K562 (cell line): ENCODE data around the gene ASB15. TPM values are rescaled to one million over a fixed set of nuclear protein-coding genes. Genes with fewer than 3 reads are reported as not detected.

Experiments used
- ATAC-seq: fragments of 200-7000 bp; cut with Tn5 transposase; 3 replicates; pipeline ENCODE4 v1.9.1; 2020; ENCODE audit warnings: moderate library complexity
- BruUV-seq: library from RNA; stranded (reverse); fragments of 400-500 nt; replicated peaks from 2 replicates; lab custom pipeline; 2021; lab: Mats Ljungman, UMichigan
- CTCF ChIA-PET: fragments of 300-600 bp; formaldehyde crosslinking; extraction: SDS; loops from one replicate; lab custom pipeline; 2021; ENCODE audit warnings: low intra/inter-chr PET ratio; lab: Yijun Ruan, JAX
- POLR2A ChIA-PET: fragments of 300-600, 350-650 bp; sonication (Branson Sonifier 250); formaldehyde crosslinking; extraction: SDS; loops from one replicate; lab custom pipeline; 2021; ENCODE audit warnings: antibody characterized with exemption, inconsistent platforms; lab: Yijun Ruan, JAX
- DNase-seq, 4 experiments: peaks; one replicate each; pipeline versions ENCODE4 v3.0.0 to v3.0.0-alpha.2; 2011 to 2018; ENCODE audit warnings: low spot score in 3 of 4, mixed read lengths in 3 of 4; ENCODE audit errors: extremely low read depth in 1 of 4
- FAIRE-seq: peaks from 2 replicates; lab custom pipeline; 2011; peaks lifted over from hg19 to GRCh38; lab: Jason Lieb, UNC
- H2AFZ ChIP-seq: 2 replicates; pipeline ENCODE4 v1.6.0; 2011; ENCODE audit warnings: low read depth, low read length, control low read depth, inconsistent platforms
- H3K27ac ChIP-seq: fragments of 200-600 bp; 3 replicates; pipeline ENCODE4 v1.8.0; 2011; ENCODE audit warnings: low read depth, mild to moderate bottlenecking, control low read depth, inconsistent platforms, low read length, moderate library complexity, mixed read lengths; ENCODE audit errors: extremely low read depth
- H3K27me3 ChIP-seq, 2 experiments: fragments of 300-600 bp in 1 of 2; 2 replicates in 1 of 2; 3 replicates in 1 of 2; pipeline versions ENCODE4 v1.6.0 to v1.8.0; 2011; ENCODE audit warnings: inconsistent platforms in 2 of 2, low read length in 2 of 2, mild to moderate bottlenecking in 1 of 2, mixed read lengths in 1 of 2, moderate library complexity in 1 of 2; ENCODE audit not compliant: control insufficient read depth in 2 of 2, insufficient read depth in 2 of 2
- H3K36me3 ChIP-seq: fragments of 300-600 bp; 3 replicates; pipeline ENCODE4 v1.8.0; 2011; ENCODE audit warnings: mild to moderate bottlenecking, low read length, inconsistent platforms; ENCODE audit not compliant: control insufficient read depth, insufficient read depth
- H3K4me1 ChIP-seq, 2 experiments: fragments of 200-600 bp in 1 of 2; replicated peaks in 1 of 2; 2 replicates in 1 of 2; 3 replicates in 1 of 2; pipeline versions ENCODE4 v1.5.1 to v1.8.0; 2011; ENCODE audit warnings: inconsistent platforms in 2 of 2, low read length in 2 of 2, mild to moderate bottlenecking in 1 of 2, mixed read lengths in 1 of 2, moderate library complexity in 1 of 2; ENCODE audit not compliant: control insufficient read depth in 2 of 2, insufficient read depth in 2 of 2
- H3K4me2 ChIP-seq: 2 replicates; pipeline ENCODE4 v1.6.1; 2011; ENCODE audit warnings: low read length, control low read depth, inconsistent platforms, mixed read lengths; ENCODE audit not compliant: insufficient read depth
- H3K4me3 ChIP-seq: fragments of 200-600 bp; sonication (generic), shearing (Covaris generic); 2 replicates; pipeline ENCODE4 v1.5.1; 2016; ENCODE audit warnings: control low read depth, inconsistent platforms
- H3K79me2 ChIP-seq: fragments of 200-600 bp; 3 replicates; pipeline ENCODE4 v1.8.0; 2011; ENCODE audit warnings: low read length, inconsistent platforms; ENCODE audit not compliant: control insufficient read depth, insufficient read depth
- H3K9ac ChIP-seq, 2 experiments: 2 replicates each; pipeline versions ENCODE4 v1.6.0 to v1.6.1; 2011; ENCODE audit warnings: low read depth in 2 of 2, low read length in 2 of 2, control low read depth in 1 of 2, inconsistent platforms in 1 of 2, mild to moderate bottlenecking in 1 of 2, mixed read lengths in 1 of 2; ENCODE audit not compliant: insufficient read depth in 1 of 2
- H3K9me1 ChIP-seq: one replicate; pipeline ENCODE4 v1.6.0; 2011; ENCODE audit warnings: inconsistent platforms, mild to moderate bottlenecking, low read length, moderate library complexity; ENCODE audit not compliant: control insufficient read depth, insufficient read depth
- H3K9me3 ChIP-seq: replicated peaks from 2 replicates; pipeline ENCODE4 v1.5.1; 2011; ENCODE audit warnings: low read depth, low read length, inconsistent platforms; ENCODE audit not compliant: control insufficient read depth, insufficient read depth
- H4K20me1 ChIP-seq: replicated peaks from 2 replicates; pipeline ENCODE4 v1.6.1; 2011; ENCODE audit warnings: low read length, inconsistent platforms, mixed read lengths; ENCODE audit not compliant: control insufficient read depth, insufficient read depth
- ESRRB ChIP-seq: fragments of 250-450 bp; sonication (Bioruptor Pico); IDR thresholded peaks from 2 replicates; pipeline ENCODE4 v1.5.0; 2020; ENCODE audit warnings: mild to moderate bottlenecking, moderate library complexity, borderline replicate concordance
- FOXA3 ChIP-seq, 2 experiments: fragments of 450-650 bp in 1 of 2; sonication (generic) in 1 of 2; formaldehyde crosslinking; IDR thresholded peaks in 1 of 2; conservative IDR thresholded peaks in 1 of 2; 2 replicates each; pipeline versions ENCODE4 v1.4.0 to v1.8.0; 2020 to 2022; ENCODE audit warnings: mild to moderate bottlenecking in 2 of 2, missing genetic modification reagents in 1 of 2
- GABPB1 ChIP-seq: sonication (generic); formaldehyde crosslinking; IDR thresholded peaks from 2 replicates; pipeline ENCODE4 v1.8.0; 2022; ENCODE audit warnings: mild to moderate bottlenecking, missing genetic modification reagents
- HMG20A ChIP-seq: fragments of 450-650 bp; formaldehyde crosslinking; conservative IDR thresholded peaks from 2 replicates; pipeline ENCODE4 v1.4.0; 2020; ENCODE audit warnings: mild to moderate bottlenecking, mixed read lengths
- KLF10 ChIP-seq: fragments of 250-450 bp; sonication (Bioruptor Pico); IDR thresholded peaks from 2 replicates; pipeline ENCODE4 v1.6.1; 2021; ENCODE audit warnings: matching md5 sums
- KLF6 ChIP-seq: fragments of 250-450 bp; sonication (Bioruptor Pico); IDR thresholded peaks from 2 replicates; pipeline ENCODE4 v1.4.0; 2020; ENCODE audit warnings: mild to moderate bottlenecking, moderate library complexity, borderline replicate concordance
- MCM3 ChIP-seq: fragments of 450-650 bp; IDR thresholded peaks from 2 replicates; pipeline ENCODE4 v1.6.1; 2016
- PTBP1 ChIP-seq: fragments of 200-400 bp; formaldehyde crosslinking; IDR thresholded peaks from 2 replicates; pipeline ENCODE4 v1.6.1; 2017; ENCODE audit warnings: low read depth, low read length
- RB1 ChIP-seq: fragments of 450-650 bp; IDR thresholded peaks from 2 replicates; pipeline ENCODE4 v1.6.1; 2017; ENCODE audit warnings: low read depth, mild to moderate bottlenecking
- RBM14 ChIP-seq: fragments of 200-400 bp; formaldehyde crosslinking; IDR thresholded peaks from 2 replicates; pipeline ENCODE4 v1.6.1; 2018; ENCODE audit warnings: low read depth, mild to moderate bottlenecking, low read length, moderate library complexity, borderline replicate concordance; ENCODE audit not compliant: insufficient read depth
- RBM15 ChIP-seq: fragments of 200-400 bp; formaldehyde crosslinking; IDR thresholded peaks from 2 replicates; pipeline ENCODE4 v1.6.1; 2018; ENCODE audit warnings: mild to moderate bottlenecking, low read length, moderate library complexity; ENCODE audit not compliant: insufficient read depth
- SRF ChIP-seq, 2 experiments: fragments of 250-450, 450-650 bp in 1 of 2; sonication (Bioruptor Pico) in 1 of 2; sonication (generic) in 1 of 2; formaldehyde crosslinking; IDR thresholded peaks; 2 replicates each; pipeline versions ENCODE4 v1.5.0 to v1.5.1; 2020 to 2022; ENCODE audit warnings: mild to moderate bottlenecking in 1 of 2, missing genetic modification reagents in 1 of 2
- WHSC1 ChIP-seq: IDR thresholded peaks from one replicate; pipeline ENCODE4 v1.6.1; 2012; ENCODE audit warnings: low read length, control low read depth, inconsistent platforms
- XRCC4 ChIP-seq: IDR thresholded peaks from one replicate; pipeline ENCODE4 v1.6.1; 2011; ENCODE audit not compliant: insufficient read depth, insufficient read length; ENCODE audit errors: extremely low read depth
- ZNF3 ChIP-seq: fragments of 250-450 bp; sonication (Bioruptor Pico); IDR thresholded peaks from 2 replicates; pipeline ENCODE4 v1.5.0; 2021; ENCODE audit warnings: mild to moderate bottlenecking, moderate library complexity
- ZNF561 ChIP-seq: fragments of 450-650 bp; formaldehyde crosslinking; conservative IDR thresholded peaks from 2 replicates; pipeline ENCODE4 v1.4.0; 2020; ENCODE audit warnings: mild to moderate bottlenecking, moderate library complexity
- WGBS: fragments of 100-300 bp; shearing (Covaris generic); methylation state at CpG from one replicate; pipeline ENCODE4 v1.1.6; 2016; ENCODE audit warnings: low coverage, mixed read lengths; ENCODE audit not compliant: insufficient coverage; ENCODE audit errors: missing lambda C conversion rate; 5-methylcytosine and 5-hydroxymethylcytosine counted together
- in situ Hi-C: fragments of 300-500 bp; cut with MboI; formaldehyde crosslinking; loops from 4 replicates; pipeline ENCODE4 v1.15.0; 2018; ENCODE audit warnings: inconsistent platforms, mixed read lengths
- intact Hi-C: fragments of 100-400 bp; cut with micrococcal nuclease; formaldehyde crosslinking; loops from 2 replicates; pipeline ENCODE4 v1.14.2; 2022
- polyA plus RNA-seq, 8 experiments: library from polyadenylated mRNA; depleted of rRNA in 4 of 8; stranded (reverse) in 5 of 8; unstranded in 3 of 8; fragments of >200 nt; fragmentation: Nextera tagmentation in 2 of 8; fragmentation: Illumina TruSeq in 1 of 8; extraction: Ambion mirVana in 2 of 8; extraction: Trizol in 1 of 8; gene quantifications; 2 replicates each; pipeline versions ENCODE4 v1.2.1 to v1.2.3, GENCODE V29; 2011 to 2014; ENCODE audit warnings: inconsistent platforms in 1 of 8, missing spikeins in 1 of 8
- total RNA-seq, 7 experiments: library from RNA; depleted of rRNA in 6 of 7; stranded (reverse); fragments of >200 nt in 6 of 7; fragmentation: Illumina TruSeq in 2 of 7; extraction: Trizol in 2 of 7; gene quantifications; 2 replicates each; pipeline versions ENCODE4 v1.2.1 to v1.2.3, GENCODE V29; 2011 to 2021; ENCODE audit warnings: low replicate concordance in 1 of 7
- TF ChIP-seq, protein P1 (sequence below): sonication (generic); formaldehyde crosslinking; IDR thresholded peaks from 2 replicates; pipeline ENCODE4 v1.8.0; 2022; ENCODE audit warnings: mild to moderate bottlenecking, missing genetic modification reagents
- TF ChIP-seq, protein P2 (sequence below): fragments of 250-450 bp; sonication (Bioruptor Pico); IDR thresholded peaks from 2 replicates; pipeline ENCODE4 v1.5.0; 2021; ENCODE audit warnings: mild to moderate bottlenecking, moderate library complexity

Gene ASB15
- total and polyA plus RNA-seq, 9 of the 15 experiments (the other 6 are each of a cell fraction or from before 2014, with no cell fraction given), result 0.03 to 0.14 (median 0.04) TPM; not detected in 3

DNA sequence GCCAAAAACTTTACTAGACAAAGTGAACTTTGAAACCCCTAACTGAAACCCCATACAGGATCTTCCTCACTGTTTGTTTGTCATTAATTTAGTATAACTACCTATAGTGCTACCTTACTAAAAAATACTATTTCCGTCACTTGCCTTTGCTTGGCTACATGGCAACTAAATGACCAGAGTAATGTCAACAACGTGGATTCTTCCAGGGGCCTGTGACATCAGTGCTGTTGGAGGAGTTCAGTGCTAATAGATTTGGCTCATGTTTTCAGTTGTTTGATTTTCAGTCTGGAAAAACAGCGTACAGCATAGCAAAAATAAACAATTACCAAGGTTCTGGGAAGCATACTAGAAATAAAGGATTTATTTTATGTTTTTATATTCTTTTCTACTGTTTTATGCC is 3.0 kb upstream of the ASB15 start:
- Histone ChIP-seq H3K36me3 (no peaks in the 10 kb centered on the region), H3K9me3 (no peaks in the 10 kb centered on the region), H3K9me1 (no peaks in the 10 kb centered on the region), H3K4me1 (peaks cover 4% of the 10 kb centered on the region in 2 experiments; a peak in 4 of 5 replicates), H3K9ac (no peak overlapping the region), H3K4me3 (no peak overlapping the region), H4K20me1 (no peaks in the 10 kb centered on the region), H3K79me2 (no peaks in the 10 kb centered on the region), H2AFZ (0 out of 2 replicates have a peak overlapping the region, but pooled peaks have one; percentile 5), H3K27ac (no peak overlapping the region), H3K27me3 (no peaks in the 10 kb centered on the region), H3K4me2 (no peak overlapping the region)
- FAIRE-seq (no peak), DNase-seq (no peak), ATAC-seq (no peak; the same call in 2 of the 3 replicates)
- in situ Hi-C loops (no loop called here), intact Hi-C loops (no loop called here)
- TF ChIP-seq ZNF3 (CRISPR knock-in tag) (no peak), ZNF561 (CRISPR knock-in tag) (no peak), RB1 (no peak), SRF (CRISPR knock-in tag; IDR thresholded peaks at IDR 0.05) (no peak), HMG20A (CRISPR knock-in tag) (no peak), RBM15 (no peak), WHSC1 (no peak), FOXA3 (CRISPR knock-in tag; conservative IDR thresholded peaks at IDR 0.05 in 1 of 2, IDR thresholded peaks at IDR 0.05 in 1 of 2) (no peak), KLF6 (no peak), GABPB1 (CRISPR knock-in tag) (no peak), RBM14 (no peak), ESRRB (no peak), MCM3 (no peak), XRCC4 (no peak), PTBP1 (no peak), KLF10 (CRISPR knock-in tag) (no peak)
- TF ChIP-seq, protein P1, sequence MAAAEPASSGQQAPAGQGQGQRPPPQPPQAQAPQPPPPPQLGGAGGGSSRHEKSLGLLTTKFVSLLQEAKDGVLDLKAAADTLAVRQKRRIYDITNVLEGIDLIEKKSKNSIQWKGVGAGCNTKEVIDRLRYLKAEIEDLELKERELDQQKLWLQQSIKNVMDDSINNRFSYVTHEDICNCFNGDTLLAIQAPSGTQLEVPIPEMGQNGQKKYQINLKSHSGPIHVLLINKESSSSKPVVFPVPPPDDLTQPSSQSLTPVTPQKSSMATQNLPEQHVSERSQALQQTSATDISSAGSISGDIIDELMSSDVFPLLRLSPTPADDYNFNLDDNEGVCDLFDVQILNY (CRISPR knock-in tag), result no peak
- TF ChIP-seq, protein P2, sequence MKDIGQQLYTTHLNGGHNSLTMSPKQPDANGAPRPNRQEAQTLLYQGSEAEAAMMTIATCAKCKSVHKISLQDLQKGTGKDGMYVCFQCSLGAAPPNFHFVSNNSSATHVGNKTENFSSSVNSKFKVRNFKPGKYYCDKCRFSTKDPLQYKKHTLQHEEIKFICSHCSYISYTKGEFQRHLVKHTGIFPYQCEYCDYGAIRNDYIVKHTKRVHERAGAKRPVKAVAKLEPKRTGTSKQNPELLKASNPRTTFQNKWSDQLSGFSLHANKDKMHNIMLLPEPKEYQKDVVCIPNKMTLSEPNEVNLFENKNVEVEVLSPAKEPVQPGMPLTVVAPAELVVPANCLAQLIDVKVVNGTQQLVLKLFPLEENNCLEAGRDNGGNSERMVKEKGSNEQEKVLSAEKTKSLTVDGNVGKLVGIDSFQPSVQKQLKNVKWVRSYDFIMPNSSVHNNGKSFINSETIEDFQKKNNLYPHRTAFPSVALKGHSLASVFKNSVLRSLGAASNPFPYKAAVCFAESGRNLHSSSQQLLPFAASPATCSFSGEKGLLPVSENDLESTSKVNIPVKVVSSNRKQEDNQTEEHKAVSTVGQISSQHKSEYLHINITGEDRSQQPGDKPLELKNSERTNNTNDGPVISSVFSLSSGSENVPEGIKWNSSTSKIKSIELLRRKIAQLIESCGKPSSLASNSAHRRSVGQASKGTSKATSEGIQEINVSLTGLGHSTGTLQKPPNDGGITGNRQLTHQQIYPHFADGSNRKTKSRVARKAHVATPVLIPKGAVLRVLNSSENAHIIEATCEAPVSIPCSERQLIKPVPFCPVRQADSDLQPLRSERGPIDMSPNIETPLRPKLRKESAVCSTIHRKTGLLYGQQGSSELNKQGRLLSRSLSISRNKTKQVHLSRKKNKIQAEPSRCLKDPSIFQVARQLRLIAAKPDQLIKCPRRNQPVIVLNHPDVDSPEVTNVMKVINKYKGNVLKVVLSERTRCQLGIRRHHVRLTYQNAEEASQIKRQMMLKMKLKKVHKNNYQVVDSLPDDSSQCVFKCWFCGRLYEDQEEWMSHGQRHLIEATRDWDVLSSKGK (CRISPR knock-in tag), result no peak
- ChIA-PET POLR2A (interaction anchor here (1.0 kb wide), 1 partner anchor 46 kb away, joined by 3 read pairs; no protein-coding TSS in a partner anchor), CTCF (no interaction called here)
- no TSS peak for BruUV-seq
- 36% methylated on average over 3 of the region's 3 CpGs for WGBS
